GM21619 (cell line): ENCODE measurements around the gene SOX30.

Experiments used
- ATAC-seq: cut with Tn5 transposase; IDR thresholded peaks from one replicate; pipeline ENCODE4 v1.9.1; 2021; ENCODE audit not compliant: unreplicated experiment

SOX30 gene

DNA sequence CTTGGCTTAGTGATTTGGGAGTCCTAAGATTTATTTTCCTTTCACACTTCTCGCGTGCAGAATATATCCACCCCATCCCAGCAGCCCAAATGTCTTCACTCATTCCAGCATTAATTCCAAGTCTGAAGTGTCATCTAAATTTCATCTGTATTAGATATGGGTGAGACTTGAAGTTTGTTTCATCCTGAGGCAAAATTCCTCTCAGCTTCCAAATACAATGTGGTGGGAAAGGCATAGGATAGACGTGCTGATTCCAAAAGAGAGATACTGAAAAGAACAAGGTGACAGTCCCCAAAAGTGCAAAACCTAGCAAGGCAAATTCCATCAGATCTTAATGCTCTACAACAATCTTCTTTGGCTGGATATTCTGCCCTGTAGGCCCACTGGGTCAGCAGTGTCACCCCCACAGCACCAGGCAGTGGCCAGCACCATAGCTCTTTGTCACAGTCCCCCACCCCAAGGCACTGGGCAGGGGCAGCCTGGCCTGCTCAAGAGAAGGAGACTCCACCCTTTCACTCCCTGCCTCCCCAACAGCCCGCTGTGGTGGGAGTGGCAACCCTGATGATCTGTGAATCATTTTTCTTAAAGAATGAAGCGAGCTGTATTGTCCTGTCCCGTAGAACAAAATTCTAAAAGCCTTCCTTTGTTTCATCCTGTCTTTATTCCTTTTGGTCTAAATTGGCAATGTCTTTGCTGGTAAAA is 74.0 kb downstream of the SOX30 start:
- no peak for ATAC-seq

DNA sequence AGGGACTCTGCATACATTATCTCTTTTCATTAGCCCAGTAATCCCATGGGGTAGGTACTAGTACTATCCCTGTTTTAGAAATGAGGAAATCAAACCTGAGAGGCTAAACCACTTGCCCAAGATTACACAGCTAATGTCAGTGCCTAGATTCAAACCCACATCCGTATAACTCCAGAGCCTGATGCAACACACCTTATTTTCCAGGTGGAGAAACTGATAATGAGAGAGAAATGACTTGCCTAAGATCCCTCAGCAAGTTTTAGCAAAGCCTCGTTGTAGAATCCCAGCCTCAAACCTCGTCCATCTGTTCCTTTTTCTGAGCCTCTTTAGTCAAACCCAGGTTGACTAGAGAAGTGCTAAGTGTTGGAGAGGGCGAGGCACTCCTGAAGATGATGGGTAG is 75.6 kb downstream of the SOX30 start:
- no peak for ATAC-seq
